SK-N-SH (cell line): ENCODE results near the gene EFCAB6. TPM values are rescaled to one million over a fixed set of nuclear protein-coding genes. Genes with fewer than 3 reads are reported as not detected.

Experiments
- CTCF ChIA-PET: fragments of 300-600, 350-600 bp; formaldehyde crosslinking; extraction: SDS; loops from one replicate; lab custom pipeline; 2021; lab: Yijun Ruan, JAX
- POLR2A ChIA-PET: fragments of 350-600 bp; sonication (Branson Sonifier 250); formaldehyde crosslinking; extraction: SDS; loops from one replicate; lab custom pipeline; 2020; ENCODE audit warnings: antibody characterized with exemption, inconsistent platforms; lab: Yijun Ruan, JAX
- DNase-seq: peaks from one replicate; pipeline ENCODE4 v3.0.0; 2012
- H2AFZ ChIP-seq: fragments of 200-600 bp; sonication (generic); 2 replicates; pipeline ENCODE4 v1.8.1; 2016; ENCODE audit warnings: antibody characterized with exemption, mild to moderate bottlenecking, low read depth
- H3F3A ChIP-seq: fragments of 200-600 bp; sonication (generic); replicated peaks from 2 replicates; pipeline ENCODE3; 2016; ENCODE audit warnings: antibody characterized with exemption, mild to moderate bottlenecking; ENCODE audit not compliant: insufficient read depth
- H3K27ac ChIP-seq, 2 experiments: fragments of 200-500 bp in 1 of 2; fragments of 200-600 bp in 1 of 2; sonication (Bioruptor generic) in 1 of 2; sonication (generic), shearing (Covaris generic) in 1 of 2; 2 replicates each; pipeline versions ENCODE4 v1.5.1 to v1.6.1; 2014 to 2016; ENCODE audit warnings: low read depth in 2 of 2, inconsistent platforms in 1 of 2, low read length in 1 of 2, mild to moderate bottlenecking in 1 of 2, mixed read lengths in 1 of 2
- H3K27me3 ChIP-seq: fragments of 200-600 bp; sonication (generic), shearing (Covaris generic); 2 replicates; pipeline ENCODE4 v1.6.1; 2016; ENCODE audit warnings: mixed run types; ENCODE audit not compliant: insufficient read depth
- H3K36me3 ChIP-seq, 2 experiments: fragments of 200-500 bp in 1 of 2; fragments of 200-600 bp in 1 of 2; sonication (Bioruptor generic) in 1 of 2; sonication (generic) in 1 of 2; replicated peaks in 1 of 2; 2 replicates each; pipeline versions ENCODE3 to v1.5.1; 2014 to 2016; ENCODE audit warnings: low read length in 1 of 2, mild to moderate bottlenecking in 1 of 2; ENCODE audit not compliant: insufficient read depth in 2 of 2, control insufficient read depth in 1 of 2
- H3K4me1 ChIP-seq, 2 experiments: fragments of 200-500 bp in 1 of 2; fragments of 200-600 bp in 1 of 2; sonication (Bioruptor generic) in 1 of 2; sonication (generic), shearing (Covaris generic) in 1 of 2; 2 replicates each; pipeline versions ENCODE4 v1.5.1 to v1.6.1; 2014 to 2016; ENCODE audit warnings: low read depth in 1 of 2, low read length in 1 of 2, mixed run types in 1 of 2; ENCODE audit not compliant: insufficient read depth in 2 of 2, control insufficient read depth in 1 of 2
- H3K4me2 ChIP-seq: fragments of 200-600 bp; sonication (generic), shearing (Covaris generic); 2 replicates; pipeline ENCODE4 v1.6.1; 2017; ENCODE audit warnings: mixed run types
- H3K4me3 ChIP-seq, 2 experiments: fragments of 200-500 bp in 1 of 2; fragments of 200-600 bp in 1 of 2; sonication (Bioruptor generic) in 1 of 2; sonication (generic), shearing (Covaris generic) in 1 of 2; 2 replicates each; pipeline versions ENCODE4 v1.5.1 to v1.8.1; 2014 to 2016; ENCODE audit warnings: low read depth in 2 of 2, inconsistent platforms in 1 of 2, low read length in 1 of 2, mild to moderate bottlenecking in 1 of 2, mixed read lengths in 1 of 2, moderate library complexity in 1 of 2
- H3K79me2 ChIP-seq: fragments of 200-600 bp; sonication (generic); 2 replicates; pipeline ENCODE4 v1.8.1; 2017; ENCODE audit warnings: mild to moderate bottlenecking; ENCODE audit not compliant: insufficient read depth
- H3K9ac ChIP-seq: fragments of 200-600 bp; sonication (generic); 2 replicates; pipeline ENCODE4 v1.6.1; 2017; ENCODE audit warnings: mixed run types
- H3K9me2 ChIP-seq: fragments of 200-600 bp; sonication (generic); 2 replicates; pipeline ENCODE4 v1.6.1; 2017; ENCODE audit warnings: mixed run types
- H3K9me3 ChIP-seq: fragments of 200-600 bp; sonication (generic); 2 replicates; pipeline ENCODE4 v1.6.1; 2017; ENCODE audit warnings: mixed run types, mild to moderate bottlenecking, moderate library complexity
- H4K20me1 ChIP-seq: fragments of 200-600 bp; sonication (generic); 2 replicates; pipeline ENCODE4 v1.6.1; 2017; ENCODE audit warnings: mild to moderate bottlenecking, mixed run types; ENCODE audit not compliant: insufficient read depth
- ELF1 ChIP-seq: IDR thresholded peaks from 2 replicates; pipeline ENCODE4 v1.4.0; 2012
- EZH2phosphoT487 ChIP-seq: fragments of 200-600 bp; sonication (generic); IDR thresholded peaks from 2 replicates; pipeline ENCODE4 v1.6.1; 2017; ENCODE audit warnings: low read depth, mixed run types, mild to moderate bottlenecking, antibody characterized with exemption, moderate library complexity, borderline replicate concordance
- FOSL2 ChIP-seq: IDR thresholded peaks from 2 replicates; pipeline ENCODE4 v1.4.0; 2012; ENCODE audit warnings: low read depth, mild to moderate bottlenecking, moderate library complexity, borderline replicate concordance
- FOXJ3 ChIP-seq: sonication (generic); formaldehyde crosslinking; IDR thresholded peaks from 2 replicates; pipeline ENCODE4 v1.5.1; 2020; ENCODE audit warnings: mild to moderate bottlenecking, missing genetic modification reagents
- GABPA ChIP-seq: IDR thresholded peaks from 2 replicates; pipeline ENCODE4 v1.4.0; 2012; ENCODE audit warnings: low read depth, mild to moderate bottlenecking
- MEF2A ChIP-seq: IDR thresholded peaks from 2 replicates; pipeline ENCODE4 v1.4.0; 2012; ENCODE audit warnings: low read depth, borderline replicate concordance
- POLR2AphosphoS5 ChIP-seq: IDR thresholded peaks from 2 replicates; pipeline ENCODE4 v1.6.1; 2012; ENCODE audit warnings: low read depth, low read length
- RCOR1 ChIP-seq: fragments of 150-350 bp; IDR thresholded peaks from 2 replicates; pipeline ENCODE4 v1.6.1; 2017; ENCODE audit warnings: antibody characterized with exemption, low read length
- RFX5 ChIP-seq: IDR thresholded peaks from 2 replicates; pipeline ENCODE4 v1.6.1; 2012; ENCODE audit warnings: mild to moderate bottlenecking, improper control_type of control experiment, low read length
- RXRA ChIP-seq: IDR thresholded peaks from 2 replicates; pipeline ENCODE4 v1.4.0; 2012; ENCODE audit warnings: low read depth, mild to moderate bottlenecking, borderline replicate concordance
- SMC3 ChIP-seq: IDR thresholded peaks from 2 replicates; pipeline ENCODE4 v1.6.1; 2012; ENCODE audit warnings: low read depth, low read length, improper control_type of control experiment
- TCF12 ChIP-seq: IDR thresholded peaks from 2 replicates; pipeline ENCODE4 v1.4.0; 2012
- TEAD4 ChIP-seq: IDR thresholded peaks from 2 replicates; pipeline ENCODE4 v1.4.0; 2012; ENCODE audit warnings: mild to moderate bottlenecking, borderline replicate concordance; ENCODE audit not compliant: insufficient read depth
- YY1 ChIP-seq: IDR thresholded peaks from 2 replicates; pipeline ENCODE4 v1.4.0; 2012; ENCODE audit warnings: low read depth, mild to moderate bottlenecking
- WGBS: methylation state at CpG from one replicate; pipeline ENCODE4 v1.1.6; 2017; ENCODE audit warnings: low lambda C conversion rate; 5-methylcytosine and 5-hydroxymethylcytosine counted together
- polyA plus RNA-seq, 3 experiments: library from polyadenylated mRNA; depleted of rRNA; stranded (reverse); fragments of >200 nt; gene quantifications; 2 replicates each; pipeline ENCODE4 v1.2.3, GENCODE V29; 2012
- TF ChIP-seq, protein P1 (sequence below): IDR thresholded peaks from 2 replicates; pipeline ENCODE4 v1.6.1; 2012; ENCODE audit warnings: mild to moderate bottlenecking, low read depth, low read length, moderate library complexity
- TF ChIP-seq, protein P2 (sequence below): fragments of 150-350 bp; IDR thresholded peaks from 2 replicates; pipeline ENCODE4 v1.6.1; 2017; ENCODE audit warnings: antibody characterized with exemption, low read length, low read depth, borderline replicate concordance
- TF ChIP-seq, protein P3 (sequence below): IDR thresholded peaks from 2 replicates; pipeline ENCODE4; 2012
- TF ChIP-seq, protein P4 (sequence below): IDR thresholded peaks from 2 replicates; pipeline ENCODE4 v1.4.0; 2012; ENCODE audit warnings: low read depth
- TF ChIP-seq, protein P5 (sequence below): fragments of 150-350 bp; IDR thresholded peaks from 2 replicates; pipeline ENCODE4 v1.6.1; 2016; ENCODE audit warnings: mild to moderate bottlenecking, low read depth, low read length
- TF ChIP-seq, protein P6 (sequence below): IDR thresholded peaks from 2 replicates; pipeline ENCODE4 v1.4.0; 2012; ENCODE audit warnings: low read depth, borderline replicate concordance

EFCAB6 gene
- polyA plus RNA-seq, 1 of the 3 experiments (the other 2 are of a cell fraction): 0.46 TPM

DNA sequence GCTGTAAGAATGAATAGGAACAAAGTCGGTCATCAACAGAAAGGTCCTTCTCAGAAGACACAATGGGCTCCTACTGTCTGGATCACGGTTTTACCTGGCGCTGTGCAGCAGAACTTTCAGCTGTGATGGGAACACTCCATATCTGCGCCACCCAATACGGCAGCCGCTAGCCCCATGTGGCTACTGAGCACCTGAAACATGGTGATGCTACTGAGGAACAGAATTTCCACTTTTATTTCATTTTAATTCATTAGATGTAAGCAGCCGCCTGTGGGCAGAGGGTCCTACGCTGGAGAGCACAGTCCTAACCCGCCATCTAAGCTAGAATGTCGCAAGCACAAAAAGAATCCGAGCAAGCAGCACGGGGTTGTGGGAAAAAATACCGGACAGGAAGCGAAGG, 47.5 kb upstream of the EFCAB6 start:
- TF ChIP-seq, protein P1, sequence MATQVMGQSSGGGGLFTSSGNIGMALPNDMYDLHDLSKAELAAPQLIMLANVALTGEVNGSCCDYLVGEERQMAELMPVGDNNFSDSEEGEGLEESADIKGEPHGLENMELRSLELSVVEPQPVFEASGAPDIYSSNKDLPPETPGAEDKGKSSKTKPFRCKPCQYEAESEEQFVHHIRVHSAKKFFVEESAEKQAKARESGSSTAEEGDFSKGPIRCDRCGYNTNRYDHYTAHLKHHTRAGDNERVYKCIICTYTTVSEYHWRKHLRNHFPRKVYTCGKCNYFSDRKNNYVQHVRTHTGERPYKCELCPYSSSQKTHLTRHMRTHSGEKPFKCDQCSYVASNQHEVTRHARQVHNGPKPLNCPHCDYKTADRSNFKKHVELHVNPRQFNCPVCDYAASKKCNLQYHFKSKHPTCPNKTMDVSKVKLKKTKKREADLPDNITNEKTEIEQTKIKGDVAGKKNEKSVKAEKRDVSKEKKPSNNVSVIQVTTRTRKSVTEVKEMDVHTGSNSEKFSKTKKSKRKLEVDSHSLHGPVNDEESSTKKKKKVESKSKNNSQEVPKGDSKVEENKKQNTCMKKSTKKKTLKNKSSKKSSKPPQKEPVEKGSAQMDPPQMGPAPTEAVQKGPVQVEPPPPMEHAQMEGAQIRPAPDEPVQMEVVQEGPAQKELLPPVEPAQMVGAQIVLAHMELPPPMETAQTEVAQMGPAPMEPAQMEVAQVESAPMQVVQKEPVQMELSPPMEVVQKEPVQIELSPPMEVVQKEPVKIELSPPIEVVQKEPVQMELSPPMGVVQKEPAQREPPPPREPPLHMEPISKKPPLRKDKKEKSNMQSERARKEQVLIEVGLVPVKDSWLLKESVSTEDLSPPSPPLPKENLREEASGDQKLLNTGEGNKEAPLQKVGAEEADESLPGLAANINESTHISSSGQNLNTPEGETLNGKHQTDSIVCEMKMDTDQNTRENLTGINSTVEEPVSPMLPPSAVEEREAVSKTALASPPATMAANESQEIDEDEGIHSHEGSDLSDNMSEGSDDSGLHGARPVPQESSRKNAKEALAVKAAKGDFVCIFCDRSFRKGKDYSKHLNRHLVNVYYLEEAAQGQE: no peak
- TF ChIP-seq POLR2AphosphoS5 (no peak), MEF2A (no peak), GABPA (no peak), TCF12 (no peak), YY1 (no peak), FOXJ3 (CRISPR knock-in tag) (no peak), TEAD4 (no peak)
- TF ChIP-seq, protein P2, sequence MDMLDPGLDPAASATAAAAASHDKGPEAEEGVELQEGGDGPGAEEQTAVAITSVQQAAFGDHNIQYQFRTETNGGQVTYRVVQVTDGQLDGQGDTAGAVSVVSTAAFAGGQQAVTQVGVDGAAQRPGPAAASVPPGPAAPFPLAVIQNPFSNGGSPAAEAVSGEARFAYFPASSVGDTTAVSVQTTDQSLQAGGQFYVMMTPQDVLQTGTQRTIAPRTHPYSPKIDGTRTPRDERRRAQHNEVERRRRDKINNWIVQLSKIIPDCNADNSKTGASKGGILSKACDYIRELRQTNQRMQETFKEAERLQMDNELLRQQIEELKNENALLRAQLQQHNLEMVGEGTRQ: no peak
- no peak overlapping the region for H3K4me2 ChIP-seq
- H3K9me2 ChIP-seq: no peaks in the 10 kb centered on the region
- H3K4me3 ChIP-seq: no peak overlapping the region
- CTCF ChIA-PET: no interaction called here
- POLR2A ChIA-PET: no interaction called here
- H3K9ac ChIP-seq: no peak overlapping the region
- WGBS: 89% methylated on average over 11 of the region's 14 CpGs
- no peaks in the 10 kb centered on the region for H3K9me3 ChIP-seq
- H3K27ac ChIP-seq: no peak overlapping the region
- no peak overlapping the region for H2AFZ ChIP-seq
- no peaks in the 10 kb centered on the region for H3K36me3 ChIP-seq
- no peaks in the 10 kb centered on the region for H3F3A ChIP-seq
- no peak for DNase-seq
- no peaks in the 10 kb centered on the region for H4K20me1 ChIP-seq
- peaks cover 10% of the 10 kb centered on the region; the same call in 1 of the 2 replicates for H3K79me2 ChIP-seq
- H3K27me3 ChIP-seq: no peaks in the 10 kb centered on the region
- peaks cover 0 to 7% of the 10 kb centered on the region in 2 experiments; a peak in 1 of 4 replicates for H3K4me1 ChIP-seq

DNA sequence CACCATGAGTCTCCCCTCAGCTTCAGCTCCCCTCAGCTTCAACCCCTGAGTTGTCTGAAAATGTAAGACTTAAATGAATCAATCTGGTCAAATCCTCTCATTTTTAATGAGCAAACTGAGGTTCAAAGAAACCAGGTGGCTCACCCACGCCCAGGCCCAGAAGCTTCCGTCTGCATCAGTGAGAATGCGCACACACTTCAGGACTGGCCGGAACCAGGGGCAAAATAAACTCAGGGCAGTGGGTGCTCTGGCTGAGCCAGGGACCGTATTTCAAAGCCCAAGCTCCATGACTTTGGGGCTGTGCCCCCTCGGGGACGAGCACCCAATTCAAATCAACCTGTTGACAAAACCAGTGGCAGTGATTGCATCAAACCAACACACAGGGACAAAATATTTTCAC, 47.1 kb upstream of the EFCAB6 start:
- no peaks in the 10 kb centered on the region for H3F3A ChIP-seq
- H3K9me2 ChIP-seq: no peaks in the 10 kb centered on the region
- H3K4me1 ChIP-seq: peaks cover 0 to 7% of the 10 kb centered on the region in 2 experiments; a peak in 1 of 4 replicates
- H3K9me3 ChIP-seq: no peaks in the 10 kb centered on the region
- H3K36me3 ChIP-seq: no peaks in the 10 kb centered on the region
- H3K27me3 ChIP-seq: no peaks in the 10 kb centered on the region
- peaks cover 10% of the 10 kb centered on the region; the same call in 1 of the 2 replicates for H3K79me2 ChIP-seq
- no peaks in the 10 kb centered on the region for H4K20me1 ChIP-seq
- no peak overlapping the region for H3K9ac ChIP-seq
- H3K27ac ChIP-seq: no peak overlapping the region
- no CpG with 5 or more reads among the region's 7 CpGs for WGBS
- no peak overlapping the region for H2AFZ ChIP-seq
- H3K4me2 ChIP-seq: no peak overlapping the region
- ChIA-PET POLR2A (no interaction called here), CTCF (no interaction called here)
- H3K4me3 ChIP-seq: no peak overlapping the region
- DNase-seq: no peak
- TF ChIP-seq ELF1 (no peak), FOSL2 (no peak), EZH2phosphoT487 (no peak), RXRA (no peak), POLR2AphosphoS5 (no peak), FOXJ3 (CRISPR knock-in tag) (no peak), SMC3 (no peak), RFX5 (no peak), RCOR1 (no peak)
- TF ChIP-seq, protein P3, sequence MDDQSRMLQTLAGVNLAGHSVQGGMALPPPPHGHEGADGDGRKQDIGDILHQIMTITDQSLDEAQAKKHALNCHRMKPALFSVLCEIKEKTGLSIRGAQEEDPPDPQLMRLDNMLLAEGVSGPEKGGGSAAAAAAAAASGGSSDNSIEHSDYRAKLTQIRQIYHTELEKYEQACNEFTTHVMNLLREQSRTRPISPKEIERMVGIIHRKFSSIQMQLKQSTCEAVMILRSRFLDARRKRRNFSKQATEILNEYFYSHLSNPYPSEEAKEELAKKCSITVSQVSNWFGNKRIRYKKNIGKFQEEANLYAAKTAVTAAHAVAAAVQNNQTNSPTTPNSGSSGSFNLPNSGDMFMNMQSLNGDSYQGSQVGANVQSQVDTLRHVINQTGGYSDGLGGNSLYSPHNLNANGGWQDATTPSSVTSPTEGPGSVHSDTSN: no peak
- TF ChIP-seq, protein P4, sequence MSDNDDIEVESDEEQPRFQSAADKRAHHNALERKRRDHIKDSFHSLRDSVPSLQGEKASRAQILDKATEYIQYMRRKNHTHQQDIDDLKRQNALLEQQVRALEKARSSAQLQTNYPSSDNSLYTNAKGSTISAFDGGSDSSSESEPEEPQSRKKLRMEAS: no peak
- TF ChIP-seq, protein P5, sequence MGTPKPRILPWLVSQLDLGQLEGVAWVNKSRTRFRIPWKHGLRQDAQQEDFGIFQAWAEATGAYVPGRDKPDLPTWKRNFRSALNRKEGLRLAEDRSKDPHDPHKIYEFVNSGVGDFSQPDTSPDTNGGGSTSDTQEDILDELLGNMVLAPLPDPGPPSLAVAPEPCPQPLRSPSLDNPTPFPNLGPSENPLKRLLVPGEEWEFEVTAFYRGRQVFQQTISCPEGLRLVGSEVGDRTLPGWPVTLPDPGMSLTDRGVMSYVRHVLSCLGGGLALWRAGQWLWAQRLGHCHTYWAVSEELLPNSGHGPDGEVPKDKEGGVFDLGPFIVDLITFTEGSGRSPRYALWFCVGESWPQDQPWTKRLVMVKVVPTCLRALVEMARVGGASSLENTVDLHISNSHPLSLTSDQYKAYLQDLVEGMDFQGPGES: no peak
- TF ChIP-seq, protein P6, sequence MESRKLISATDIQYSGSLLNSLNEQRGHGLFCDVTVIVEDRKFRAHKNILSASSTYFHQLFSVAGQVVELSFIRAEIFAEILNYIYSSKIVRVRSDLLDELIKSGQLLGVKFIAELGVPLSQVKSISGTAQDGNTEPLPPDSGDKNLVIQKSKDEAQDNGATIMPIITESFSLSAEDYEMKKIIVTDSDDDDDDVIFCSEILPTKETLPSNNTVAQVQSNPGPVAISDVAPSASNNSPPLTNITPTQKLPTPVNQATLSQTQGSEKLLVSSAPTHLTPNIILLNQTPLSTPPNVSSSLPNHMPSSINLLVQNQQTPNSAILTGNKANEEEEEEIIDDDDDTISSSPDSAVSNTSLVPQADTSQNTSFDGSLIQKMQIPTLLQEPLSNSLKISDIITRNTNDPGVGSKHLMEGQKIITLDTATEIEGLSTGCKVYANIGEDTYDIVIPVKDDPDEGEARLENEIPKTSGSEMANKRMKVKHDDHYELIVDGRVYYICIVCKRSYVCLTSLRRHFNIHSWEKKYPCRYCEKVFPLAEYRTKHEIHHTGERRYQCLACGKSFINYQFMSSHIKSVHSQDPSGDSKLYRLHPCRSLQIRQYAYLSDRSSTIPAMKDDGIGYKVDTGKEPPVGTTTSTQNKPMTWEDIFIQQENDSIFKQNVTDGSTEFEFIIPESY: no peak
